NCI-H526 treated with DMSO at 0.1 percent for 48 hours (cell line): ENCODE results near the gene ZSCAN22.
A peak's percentile ranks its signal among the peaks of the same experiment; 100 is the strongest.
"Not testable (repeated sequence)": the region's sequence is repeated elsewhere in the genome, so short reads cannot be mapped to it uniquely, and the experiment has no call there.

Source experiments
- DNase-seq: peaks from one replicate; lab custom pipeline; 2025; lab: John Stamatoyannopoulos, UW

ZSCAN22 gene

DNA sequence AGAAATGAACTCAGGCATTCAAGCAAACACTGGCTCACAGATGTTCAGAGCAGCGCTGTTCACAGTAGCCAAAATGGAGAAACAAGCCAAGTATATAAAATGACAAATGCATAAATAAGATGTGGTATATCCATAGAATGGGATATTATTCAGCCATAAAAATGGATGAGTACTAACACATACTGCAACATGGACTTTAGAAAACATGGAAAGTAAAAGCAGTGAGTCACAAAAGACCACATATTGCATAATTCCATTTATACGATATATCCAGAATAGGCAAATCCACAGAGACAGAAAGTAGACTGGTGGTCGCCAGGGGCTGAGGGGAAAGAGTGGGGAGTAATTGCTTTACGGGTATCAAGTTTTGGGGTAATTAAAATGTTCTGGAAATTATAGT lies 47.4 kb downstream of the ZSCAN22 start:
- DNase-seq = no peak

DNA sequence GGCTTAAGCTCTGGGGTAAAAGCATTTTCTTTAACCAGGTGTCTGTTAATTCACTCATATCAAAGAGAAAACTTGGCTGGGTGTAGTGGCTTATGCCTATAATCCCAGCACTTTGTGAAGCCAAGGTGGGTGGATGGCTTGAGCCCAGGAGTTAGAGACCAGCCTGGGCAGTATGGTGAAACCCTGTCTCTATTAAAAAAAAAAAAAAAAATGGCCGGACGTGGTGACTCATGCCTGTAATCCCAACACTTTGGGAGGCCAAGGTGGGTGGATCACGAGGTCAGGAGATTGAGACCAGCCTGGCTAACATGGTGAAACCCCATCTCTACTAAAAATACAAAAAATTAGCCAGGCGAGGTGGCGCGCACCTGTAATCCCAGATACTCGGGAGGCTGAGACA lies 49.9 kb downstream of the ZSCAN22 start:
- DNase-seq = not testable (repeated sequence)

DNA sequence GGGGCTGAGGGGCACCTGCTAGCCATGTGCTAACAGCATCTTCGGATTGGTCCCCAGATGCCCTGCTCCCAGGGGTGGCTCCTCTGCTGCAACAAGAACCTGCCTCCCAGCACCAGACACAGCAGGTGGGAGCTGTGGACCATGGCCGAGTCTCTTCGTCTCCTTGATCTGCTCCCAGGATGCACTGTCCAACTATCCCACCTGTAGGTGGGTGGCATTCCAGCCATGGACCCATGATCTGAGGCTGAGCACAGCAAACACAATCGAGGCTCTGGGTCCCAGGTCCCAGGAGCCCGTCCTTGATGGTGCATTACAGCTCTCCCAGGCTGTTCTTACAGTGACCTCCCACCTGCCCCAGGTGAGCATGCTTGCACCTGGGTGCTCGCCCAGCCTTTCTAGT lies 52.5 kb downstream of the ZSCAN22 start:
- no peak for DNase-seq

DNA sequence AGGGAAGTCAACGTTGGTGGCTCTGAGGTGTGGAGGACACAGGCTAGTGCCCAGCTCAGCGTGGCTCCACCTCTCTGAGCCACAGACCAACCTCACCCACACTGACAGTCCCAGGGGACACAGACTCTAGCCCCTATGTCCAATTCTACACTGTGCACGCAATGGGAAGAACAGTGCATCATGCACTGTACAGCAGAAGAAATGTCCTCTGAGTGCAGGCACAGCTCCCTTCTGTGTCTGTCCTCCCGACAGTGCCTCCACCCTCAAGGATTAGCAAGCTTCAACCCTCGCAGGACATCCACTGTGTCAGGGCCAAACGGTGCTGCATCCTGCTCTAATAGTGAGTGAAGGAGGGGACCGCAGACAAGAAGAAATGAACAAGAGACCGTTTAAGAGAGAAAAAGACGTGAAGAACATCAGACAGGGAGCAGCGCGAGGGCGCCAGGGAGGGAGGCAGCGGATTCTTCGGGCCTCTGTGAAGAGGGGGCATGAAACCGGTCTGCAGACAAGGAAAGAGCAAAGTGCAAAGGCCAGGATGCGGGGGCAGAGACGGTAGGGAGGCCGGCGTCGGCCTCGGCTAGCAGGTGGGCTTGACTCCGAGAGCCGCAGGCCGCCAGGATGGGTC lies 53.4 kb downstream of the ZSCAN22 start:
- no peak for DNase-seq

DNA sequence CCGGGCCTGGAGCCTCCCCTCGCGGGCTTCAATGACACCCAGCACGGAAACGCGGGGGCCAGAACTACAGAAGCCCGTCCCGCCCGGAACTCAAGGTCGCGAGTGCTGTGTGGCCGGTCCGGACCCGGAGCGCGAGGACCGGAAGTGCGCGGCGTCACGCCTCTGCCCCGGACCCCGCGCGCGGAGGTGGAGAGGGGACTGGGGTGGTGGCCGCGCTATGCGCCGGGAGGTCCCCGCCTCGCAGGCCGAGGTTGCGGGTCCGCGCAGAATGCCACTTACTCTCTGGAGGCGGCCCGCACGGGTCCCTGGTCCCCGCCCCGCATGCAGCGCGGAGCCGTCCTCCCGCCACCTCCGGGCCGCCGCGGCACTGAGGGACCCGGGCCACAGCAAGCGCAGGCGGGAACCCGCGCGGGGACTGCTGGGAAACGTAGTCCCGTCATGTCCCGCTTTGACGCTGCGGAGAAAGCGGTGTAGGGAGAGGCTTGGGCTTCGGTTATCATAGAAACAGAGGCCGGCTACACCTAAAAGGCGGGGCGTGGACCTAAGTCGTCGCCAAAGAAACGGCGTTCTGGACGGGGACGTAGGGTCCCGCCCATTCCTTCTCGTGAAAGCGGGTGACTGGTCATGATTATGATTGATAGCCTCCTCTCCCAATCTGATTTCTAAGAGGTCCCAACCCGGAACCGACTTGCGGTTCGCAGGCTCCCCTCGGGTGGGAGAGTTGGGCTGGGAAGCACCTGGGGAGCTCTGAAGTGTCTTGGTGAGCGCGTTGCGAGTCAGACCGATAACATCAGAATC lies 54.1 kb downstream of the ZSCAN22 start, which contains the start of gene ZNF837:
TSS of gene ZNF837 (minus strand) at position 369 of the 798 bp plus-strand sequence. CDS start 11,698 bp downstream, outside the sequence.
- DNase-seq = peak; percentile 99

DNA sequence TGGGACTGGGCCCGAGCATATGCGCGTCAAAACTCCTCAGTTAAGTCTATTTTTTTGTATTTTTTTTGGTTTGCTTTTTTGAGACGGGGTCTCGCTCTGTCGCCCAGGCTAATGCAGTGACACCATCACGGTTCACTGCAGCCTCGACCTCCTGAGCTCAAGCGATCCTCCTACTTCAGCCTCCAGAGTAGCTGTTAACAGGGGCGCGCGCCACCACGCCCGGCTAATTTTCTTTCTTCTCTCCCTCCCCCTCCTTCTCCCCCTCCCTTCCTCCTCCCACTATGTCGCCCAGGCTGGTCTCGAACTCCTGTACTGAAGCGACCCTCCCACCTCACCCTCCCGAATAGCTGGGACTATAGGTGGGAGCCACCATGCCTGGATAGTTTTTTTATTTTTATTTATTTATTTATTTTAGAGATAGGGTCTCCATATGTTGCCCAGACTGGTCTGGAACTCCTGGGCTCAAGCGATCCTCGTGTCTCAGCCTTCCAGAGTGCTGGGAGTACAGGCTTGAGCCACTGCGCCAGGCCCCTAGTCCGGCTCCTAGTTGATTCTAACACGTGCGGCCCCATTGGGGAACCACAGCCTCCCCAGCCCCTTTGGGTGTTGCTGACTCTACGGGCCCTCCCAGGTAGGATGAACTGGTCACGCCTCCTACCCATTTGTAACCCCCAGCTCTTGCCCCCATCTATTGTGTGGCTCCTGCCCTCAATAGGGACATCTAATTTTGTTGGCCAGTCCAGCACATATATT lies 54.8 kb downstream of the ZSCAN22 start:
- DNase-seq = no peak

DNA sequence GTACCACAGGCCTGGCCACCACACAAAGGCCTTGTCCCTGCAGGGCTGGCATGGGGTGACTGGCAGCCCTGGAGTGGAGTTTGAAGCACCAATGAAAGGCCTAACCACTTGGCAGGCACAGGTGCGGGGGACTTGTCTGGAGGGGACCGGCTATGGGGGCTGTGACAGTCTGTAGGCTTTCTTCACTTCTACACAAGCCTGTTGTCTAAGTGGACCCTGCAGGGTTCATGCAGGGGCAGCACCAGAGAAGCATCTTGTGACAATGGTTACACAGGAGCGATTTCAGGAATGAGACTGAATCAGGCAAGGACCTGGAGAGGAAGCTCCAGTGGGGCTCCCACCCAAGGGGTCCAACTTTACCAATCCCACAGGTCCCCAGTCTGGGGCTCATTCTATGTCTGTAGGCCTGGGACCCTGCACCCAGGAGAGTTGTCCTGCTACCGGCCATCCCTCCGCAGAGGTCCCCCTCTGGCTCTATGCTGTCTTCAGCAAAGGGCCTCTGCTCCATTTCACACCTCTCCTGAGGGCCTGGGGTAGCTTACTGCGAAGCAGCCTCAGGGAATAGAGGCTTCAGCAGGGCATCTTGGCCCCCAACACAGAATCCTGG lies 56.3 kb downstream of the ZSCAN22 start:
- DNase-seq = no peak

DNA sequence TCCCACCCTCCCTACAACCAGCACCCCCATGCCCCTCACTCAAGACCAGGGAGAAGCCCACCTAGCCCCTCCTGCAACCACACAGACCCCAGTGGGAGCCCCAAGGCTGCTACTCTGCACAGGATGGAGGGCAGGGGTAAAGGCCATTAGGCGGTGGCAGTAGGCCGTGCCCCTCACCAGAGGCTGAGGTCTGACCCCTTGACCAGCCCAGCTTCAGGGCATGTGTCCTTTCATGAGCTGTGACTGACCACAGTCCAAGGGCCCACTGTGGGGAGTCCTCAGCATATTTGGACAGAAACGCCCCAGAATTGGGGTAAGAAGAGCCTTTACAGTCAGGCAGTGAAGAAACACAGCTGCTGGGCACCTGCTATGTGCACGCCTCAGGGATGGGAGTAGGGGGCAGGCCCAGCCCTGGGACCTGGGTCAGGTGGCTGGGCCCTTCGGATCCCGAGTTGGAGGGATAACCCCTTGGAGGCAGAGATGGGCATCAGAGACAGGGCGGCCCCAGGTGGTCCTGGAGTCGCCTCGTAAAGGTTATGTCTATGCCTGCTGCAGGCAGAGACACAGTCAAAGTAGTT lies 58.6 kb downstream of the ZSCAN22 start:
- DNase-seq = no peak

DNA sequence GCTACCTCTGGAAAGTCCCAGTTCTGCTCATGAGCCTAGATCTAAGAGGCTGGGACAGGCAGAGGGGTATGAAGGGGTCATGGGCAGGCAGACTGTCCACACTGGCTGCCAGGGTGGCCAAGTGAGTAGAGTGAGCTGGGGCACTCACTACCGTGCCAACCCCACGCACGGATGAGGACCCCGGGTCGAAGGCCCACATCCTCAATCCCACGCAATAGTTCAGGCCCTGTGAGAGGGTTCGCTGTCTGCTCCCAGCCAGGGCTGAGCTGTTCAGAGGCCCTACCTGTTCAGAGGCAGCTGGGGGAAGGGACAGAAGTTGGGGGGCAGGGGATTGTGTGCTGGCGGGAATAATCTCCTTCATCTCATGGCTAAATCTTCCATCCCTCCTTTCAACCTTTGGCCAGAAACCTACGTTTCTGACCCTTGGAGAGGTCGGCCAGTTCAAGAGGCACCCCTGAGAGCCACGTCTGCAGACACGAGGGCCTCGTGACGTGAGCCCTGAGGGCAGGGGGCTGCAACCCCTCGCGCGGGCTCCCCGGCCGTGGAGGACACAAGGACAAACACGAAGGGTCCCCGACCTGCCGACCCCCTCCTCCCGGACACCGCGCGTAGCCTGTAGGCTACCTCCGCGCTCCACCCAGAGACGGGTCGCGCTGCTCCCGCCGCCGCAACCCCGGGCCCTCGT lies 59.2 kb downstream of the ZSCAN22 start:
- DNase-seq = no peak

DNA sequence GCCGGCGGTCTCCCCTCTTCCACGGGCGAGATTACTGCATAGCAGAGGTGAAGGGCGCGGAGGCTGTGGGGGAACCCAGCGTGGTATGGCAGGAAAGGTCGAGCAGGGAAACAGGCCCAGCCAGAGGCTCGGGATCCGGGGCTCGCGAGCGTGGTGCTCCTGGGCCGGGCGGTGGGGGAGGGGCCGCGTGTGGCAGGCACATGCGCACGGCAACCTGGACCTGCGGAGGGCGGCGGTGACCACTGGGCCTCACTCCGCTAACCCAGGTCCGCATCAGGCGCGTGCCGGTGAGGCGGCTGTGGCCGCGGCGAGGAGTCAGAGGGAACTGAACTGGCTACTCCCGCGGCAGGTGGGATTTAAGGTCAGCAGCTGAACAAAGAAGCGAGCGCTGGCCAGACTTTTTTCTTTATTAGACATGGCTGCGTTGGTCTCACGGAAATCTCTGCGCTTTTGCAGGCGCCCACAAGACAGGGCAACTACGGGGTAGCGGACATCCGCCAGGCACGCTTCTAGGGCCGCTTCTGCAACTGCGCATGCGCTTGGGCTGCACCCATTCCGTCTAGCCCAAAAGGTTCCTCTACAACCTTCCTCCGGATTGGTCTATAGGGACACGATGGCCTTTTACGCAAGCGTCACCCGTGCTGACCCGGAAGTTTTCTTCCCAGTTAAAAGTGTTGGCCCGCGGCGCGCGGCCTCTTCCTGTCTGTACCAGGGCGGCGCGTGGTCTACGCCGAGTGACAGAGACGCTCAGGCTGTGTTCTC lies 60.0 kb downstream of the ZSCAN22 start, which contains the start of gene RPS5:
TSS of gene RPS5 (plus strand) at position 694 of the 762 bp plus-strand sequence. CDS start 869 bp downstream, outside the sequence.
- peak; percentile 95 for DNase-seq

DNA sequence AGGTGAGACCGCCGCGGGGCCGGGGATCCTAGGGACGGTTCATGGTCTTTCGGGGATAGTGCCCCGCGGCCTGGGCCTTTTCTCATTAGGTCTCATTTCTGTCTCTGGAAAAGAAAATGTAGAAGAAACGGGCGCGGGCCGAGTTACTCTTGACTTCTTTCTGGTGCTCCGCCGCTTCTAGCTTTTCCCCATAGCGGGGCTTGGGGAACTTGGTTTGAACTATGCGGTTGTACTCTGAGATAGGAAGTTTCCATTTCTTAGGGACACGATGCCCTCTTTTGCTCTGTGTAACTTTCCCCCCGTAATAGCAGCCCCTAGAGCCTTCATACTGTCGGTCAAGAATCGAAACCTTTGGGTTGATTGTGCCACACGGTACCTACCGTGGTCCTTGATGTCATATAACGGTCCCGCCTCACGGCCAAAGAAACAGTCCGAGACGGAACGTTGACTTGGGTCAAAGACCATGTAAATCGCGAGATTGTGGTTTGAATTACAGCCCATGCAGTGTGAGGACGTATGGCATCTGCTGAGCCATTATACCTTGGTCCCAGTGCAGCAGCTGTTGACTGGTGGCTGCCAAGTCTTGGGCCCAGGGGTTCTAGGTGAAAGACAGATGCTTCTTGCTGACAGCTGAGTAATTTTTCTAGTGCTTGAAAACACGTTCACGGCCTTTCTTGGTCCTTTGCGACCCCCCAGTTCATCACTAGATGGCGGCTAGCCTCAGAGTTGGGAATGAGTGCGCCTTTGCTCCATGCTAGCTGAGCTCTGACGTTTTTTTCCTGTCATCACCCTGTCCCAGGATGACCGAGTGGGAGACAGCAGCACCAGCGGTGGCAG lies 60.8 kb downstream of the ZSCAN22 start:
- no peak for DNase-seq

DNA sequence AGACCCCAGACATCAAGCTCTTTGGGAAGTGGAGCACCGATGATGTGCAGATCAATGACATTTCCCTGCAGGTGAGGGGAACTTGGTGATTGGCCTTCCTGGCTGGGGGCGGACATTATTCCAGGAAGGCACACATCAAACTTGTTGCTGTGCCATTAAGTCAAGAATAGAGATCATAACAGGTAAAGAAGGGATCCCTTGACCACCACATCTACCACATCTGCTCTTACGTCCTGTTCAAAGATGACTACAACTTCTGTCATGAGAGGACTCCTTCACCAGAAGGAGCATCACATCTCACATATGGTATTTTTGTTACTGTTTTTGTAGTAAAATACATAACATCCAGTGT lies 61.4 kb downstream of the ZSCAN22 start:
- DNase-seq = no peak
